Activated CD8-positive, alpha-beta T cell treated with anti-CD3 and anti-CD28 coated beads for 36 hours (primary cell): ENCODE measurements around the gene MICAL2. TPM values are rescaled to one million over a fixed set of nuclear protein-coding genes. Genes with fewer than 3 reads are reported as not detected.

Source experiments
- ATAC-seq: fragments of 200-7000 bp; cut with Tn5 transposase; one replicate; pipeline ENCODE4 v1.10.0; 2021; ENCODE audit warnings: mild to moderate bottlenecking, moderate library complexity
- CTCF ChIA-PET: fragments of 350-600 bp; sonication (Branson Sonifier 250); formaldehyde crosslinking; loops from one replicate; lab custom pipeline; 2021; ENCODE audit warnings: antibody characterized with exemption; lab: Charles Lee
- POLR2A ChIA-PET: fragments of 350-600 bp; sonication (Branson Sonifier 250); formaldehyde crosslinking; loops from one replicate; lab custom pipeline; 2021; ENCODE audit warnings: antibody characterized with exemption; lab: Charles Lee
- DNase-seq: peaks from one replicate; pipeline ENCODE4 v3.0.0-alpha.2; 2020
- H3K27ac Mint-ChIP-seq: one replicate; pipeline ENCODE4 v1.8.0; 2021; ENCODE audit warnings: mild to moderate bottlenecking, mixed read lengths
- H3K27me3 Mint-ChIP-seq: one replicate; pipeline ENCODE4 v1.8.0; 2021; ENCODE audit warnings: mixed read lengths
- H3K36me3 Mint-ChIP-seq: one replicate; pipeline ENCODE4 v1.8.0; 2021; ENCODE audit warnings: low read depth, mixed read lengths
- H3K4me1 Mint-ChIP-seq: one replicate; pipeline ENCODE4 v1.8.0; 2021; ENCODE audit warnings: low read depth, mixed read lengths
- H3K4me3 Mint-ChIP-seq: one replicate; pipeline ENCODE4 v1.8.0; 2021; ENCODE audit warnings: mild to moderate bottlenecking, moderate library complexity, mixed read lengths
- H3K9me3 Mint-ChIP-seq: one replicate; pipeline ENCODE4 v1.8.0; 2021; ENCODE audit warnings: mixed read lengths
- intact Hi-C: fragments of 100-400 bp; cut with micrococcal nuclease; formaldehyde crosslinking; loops from one replicate; pipeline ENCODE4 v1.10.0; 2022
- total RNA-seq, 2 experiments: library from RNA; stranded (reverse); gene quantifications; one replicate each; pipeline ENCODE4 v1.2.3, GENCODE V29; 2021
- TF ChIP-seq, protein P1 (sequence below): fragments of 200-600 bp; IDR thresholded peaks from one replicate; pipeline ENCODE4 v1.8.0; 2022; ENCODE audit warnings: antibody characterized with exemption, mild to moderate bottlenecking

MICAL2 gene
- total RNA-seq, 2 experiments from 2014 or later = 99.8 to 105 TPM

DNA sequence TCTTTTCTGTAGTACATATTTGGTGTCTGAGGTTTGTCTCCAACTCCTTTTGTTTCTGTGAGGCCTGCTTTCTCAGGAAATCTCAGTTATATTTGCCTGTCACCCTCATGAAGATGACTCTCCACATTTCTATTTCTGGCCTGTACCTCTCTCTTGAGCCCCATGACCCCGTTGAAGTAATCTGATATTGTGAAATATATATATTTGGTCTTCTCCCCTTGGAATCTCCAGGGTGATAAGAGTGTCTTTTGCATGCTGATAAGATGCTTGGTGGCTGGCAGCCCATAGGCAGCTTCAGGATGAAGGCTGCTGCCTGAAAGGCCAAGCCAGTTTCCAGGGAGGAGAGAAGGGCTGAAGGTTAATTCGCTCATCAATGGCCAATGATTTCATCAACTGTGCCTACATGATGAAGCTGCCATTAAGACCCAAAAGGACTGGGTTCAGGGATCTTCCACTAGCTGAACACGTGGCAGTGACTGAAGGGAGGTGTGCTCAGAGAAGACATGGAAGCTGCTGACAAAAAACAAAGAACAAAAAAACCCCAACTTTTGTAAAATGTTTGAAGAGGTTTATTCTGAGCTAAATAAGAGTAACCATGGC lies 67.4 kb downstream of the MICAL2 start:
- H3K27ac Mint-ChIP-seq = peak overlapping the region; percentile 39
- no peaks in the 10 kb centered on the region for H3K27me3 Mint-ChIP-seq
- H3K4me1 Mint-ChIP-seq = peaks cover 62% of the 10 kb centered on the region
- TF ChIP-seq, protein P1, sequence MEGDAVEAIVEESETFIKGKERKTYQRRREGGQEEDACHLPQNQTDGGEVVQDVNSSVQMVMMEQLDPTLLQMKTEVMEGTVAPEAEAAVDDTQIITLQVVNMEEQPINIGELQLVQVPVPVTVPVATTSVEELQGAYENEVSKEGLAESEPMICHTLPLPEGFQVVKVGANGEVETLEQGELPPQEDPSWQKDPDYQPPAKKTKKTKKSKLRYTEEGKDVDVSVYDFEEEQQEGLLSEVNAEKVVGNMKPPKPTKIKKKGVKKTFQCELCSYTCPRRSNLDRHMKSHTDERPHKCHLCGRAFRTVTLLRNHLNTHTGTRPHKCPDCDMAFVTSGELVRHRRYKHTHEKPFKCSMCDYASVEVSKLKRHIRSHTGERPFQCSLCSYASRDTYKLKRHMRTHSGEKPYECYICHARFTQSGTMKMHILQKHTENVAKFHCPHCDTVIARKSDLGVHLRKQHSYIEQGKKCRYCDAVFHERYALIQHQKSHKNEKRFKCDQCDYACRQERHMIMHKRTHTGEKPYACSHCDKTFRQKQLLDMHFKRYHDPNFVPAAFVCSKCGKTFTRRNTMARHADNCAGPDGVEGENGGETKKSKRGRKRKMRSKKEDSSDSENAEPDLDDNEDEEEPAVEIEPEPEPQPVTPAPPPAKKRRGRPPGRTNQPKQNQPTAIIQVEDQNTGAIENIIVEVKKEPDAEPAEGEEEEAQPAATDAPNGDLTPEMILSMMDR = no peak
- peaks cover 11% of the 10 kb centered on the region for H3K9me3 Mint-ChIP-seq
- no peak for DNase-seq
- intact Hi-C loops = no loop called here
- H3K4me3 Mint-ChIP-seq = no peak overlapping the region
- ChIA-PET CTCF (interaction anchor here (1.0 to 1.5 kb wide), 8 partner anchors 10 to 104 kb away, joined by 3 to 4 read pairs (median 3); no protein-coding TSS in a partner anchor), POLR2A (interaction anchor here (0.8 to 2.2 kb wide), 4 partner anchors 10 to 58 kb away, joined by 3 to 12 read pairs (median 6); no protein-coding TSS in a partner anchor)
- no peak for ATAC-seq
- peaks cover 35% of the 10 kb centered on the region for H3K36me3 Mint-ChIP-seq

GRCh38 chr11:12179019-12179418 lies 68.6 kb downstream of the MICAL2 start:
- Mint-ChIP-seq H3K9me3 (peaks cover 11% of the 10 kb centered on the region), H3K27ac (peak overlapping the region; percentile 40), H3K27me3 (no peaks in the 10 kb centered on the region), H3K4me3 (no peak overlapping the region), H3K4me1 (peaks cover 54% of the 10 kb centered on the region), H3K36me3 (peaks cover 35% of the 10 kb centered on the region)
- CTCF ChIA-PET = interaction anchor here (1.0 to 1.5 kb wide), 6 partner anchors 9 to 46 kb away, joined by 3 to 4 read pairs (median 3); no protein-coding TSS in a partner anchor
- intact Hi-C loops = no loop called here
- POLR2A ChIA-PET = interaction anchor here (0.8 to 2.2 kb wide), 6 partner anchors 9 to 57 kb away, joined by 3 to 12 read pairs (median 4); no protein-coding TSS in a partner anchor
- TF ChIP-seq, protein P1 = no peak
- no peak for ATAC-seq
- DNase-seq = no peak

- DNase-seq = no peak
- Mint-ChIP-seq H3K4me1 (peaks cover 51% of the 10 kb centered on the region), H3K4me3 (no peak overlapping the region), H3K27me3 (no peaks in the 10 kb centered on the region), H3K36me3 (peaks cover 34% of the 10 kb centered on the region), H3K27ac (peak overlapping the region; percentile 40), H3K9me3 (peaks cover 11% of the 10 kb centered on the region)
- ChIA-PET POLR2A (interaction anchor here (0.8 to 2.2 kb wide), 6 partner anchors 8 to 56 kb away, joined by 3 to 12 read pairs (median 4); no protein-coding TSS in a partner anchor), CTCF (interaction anchor here (1.3 kb wide), 1 partner anchor 45 kb away, joined by 3 read pairs; no protein-coding TSS in a partner anchor)
- TF ChIP-seq, protein P1 = no peak
- no peak for ATAC-seq
- intact Hi-C loops = no loop called here
Measured at GRCh38 chr11:12179531-12179930, 69.1 kb downstream of the MICAL2 start.

DNA sequence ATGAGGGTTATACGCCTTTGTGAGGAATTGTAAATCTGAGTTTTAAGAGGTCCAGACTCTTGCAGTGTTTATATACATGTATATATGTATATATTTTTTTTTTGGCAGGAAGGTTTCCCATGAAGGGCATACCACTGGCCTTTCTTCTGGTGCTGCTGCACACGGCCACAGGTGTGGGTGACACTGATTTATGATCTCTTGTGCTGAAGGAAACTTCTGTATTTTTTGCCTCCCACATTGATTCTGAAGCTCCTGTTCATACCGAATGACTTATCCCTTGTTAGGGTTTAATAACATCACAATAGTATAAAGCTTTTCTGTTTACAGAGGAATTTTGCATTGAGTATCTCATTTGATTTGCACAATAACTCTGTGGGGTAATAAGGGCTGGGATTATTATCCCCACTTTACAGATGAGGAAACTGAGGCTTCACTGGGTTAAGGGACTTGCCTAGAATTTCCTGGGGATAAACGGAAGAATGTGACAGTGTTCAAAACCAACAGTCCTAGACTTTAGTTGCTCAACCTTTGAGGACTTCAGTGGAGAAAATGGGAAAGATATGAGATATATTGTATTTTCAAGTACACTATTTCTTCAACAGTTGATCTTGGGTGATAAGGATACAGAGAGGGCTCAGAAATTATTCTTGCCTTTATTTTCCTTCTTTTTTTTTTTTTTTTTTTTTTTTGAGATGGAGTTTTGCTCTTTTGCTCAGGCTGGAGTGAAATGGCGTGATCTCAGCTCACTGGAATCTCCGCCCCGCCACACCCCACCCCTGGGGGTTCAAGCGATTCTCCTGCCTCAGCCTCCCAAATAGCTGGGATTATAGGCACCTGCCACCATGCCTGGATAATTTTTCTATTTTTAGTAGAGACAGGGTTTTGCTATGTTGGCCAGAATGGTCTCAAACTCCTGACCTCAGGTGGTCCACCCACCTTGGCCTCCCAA lies 70.1 kb downstream of the MICAL2 start:
- H3K9me3 Mint-ChIP-seq = peaks cover 6% of the 10 kb centered on the region
- POLR2A ChIA-PET = interaction anchor here (0.6 to 1.5 kb wide), 3 partner anchors 9 to 28 kb away, joined by 3 to 5 read pairs (median 3); no protein-coding TSS in a partner anchor

More for the DNA sequence above, 70.1 kb downstream of the MICAL2 start:
- TF ChIP-seq, protein P1 = no peak
- ATAC-seq (no peak), DNase-seq (no peak)
- intact Hi-C loops = no loop called here
- H3K27me3 Mint-ChIP-seq = no peaks in the 10 kb centered on the region
- CTCF ChIA-PET = interaction anchor here (1.1 kb wide), 1 partner anchor 29 kb away, joined by 4 read pairs; no protein-coding TSS in a partner anchor
- H3K4me3 Mint-ChIP-seq = no peak overlapping the region
- peaks cover 26% of the 10 kb centered on the region for H3K36me3 Mint-ChIP-seq
- H3K27ac Mint-ChIP-seq = no peak overlapping the region
- H3K4me1 Mint-ChIP-seq = peaks cover 43% of the 10 kb centered on the region
